ENCODE data around the gene XIAP. TPM values are rescaled to one million over a fixed set of nuclear protein-coding genes. Genes with fewer than 3 reads are reported as not detected.

The XIAP gene
- total RNA-seq (2022; extraction: Qiagen RNA extraction): 20.7 to 31.6 TPM (median 24.6 TPM) in 5 replicates

GRCh38 chrX:123859846-123860838 lies at the start of gene XIAP:
Gene XIAP, plus strand, starts transcription at chrX:123860053. Its CDS starts 25,610 bp downstream, at chrX:123885663.

GRCh38 chrX:123961268-123962005 lies 101.6 kb downstream of the XIAP start, which contains the start of gene STAG2:
Gene STAG2, plus strand, starts transcription at chrX:123961706. Its CDS starts 60,922 bp downstream, at chrX:124022628.

Other genes starting within 250 kb of the XIAP start
- gene THOC2, start 127.0 kb upstream of the XIAP start, total RNA-seq (2022; extraction: Qiagen RNA extraction): 35.2 to 45.3 TPM (median 39.3 TPM) in 5 replicates
- 23.6 to 41.3 TPM (median 34.7 TPM) in 5 replicates for gene STAG2, start 101.7 kb downstream of the XIAP start, total RNA-seq (2022; extraction: Qiagen RNA extraction)